Stimulated activated CD4-positive, alpha-beta T cell treated with anti-CD3 and anti-CD28 coated beads, TNF-alpha, amount 100 ng/mL, for 1 hour (primary cell): Measurements from ENCODE around the gene FREM2.

Experiments used
- DNase-seq, 3 donors: peaks; one replicate each; pipeline ENCODE4 v3.0.0-alpha.2; 2020; ENCODE audit warnings: low read depth in 3 of 3, low spot score in 1 of 3

FREM2 gene

DNA sequence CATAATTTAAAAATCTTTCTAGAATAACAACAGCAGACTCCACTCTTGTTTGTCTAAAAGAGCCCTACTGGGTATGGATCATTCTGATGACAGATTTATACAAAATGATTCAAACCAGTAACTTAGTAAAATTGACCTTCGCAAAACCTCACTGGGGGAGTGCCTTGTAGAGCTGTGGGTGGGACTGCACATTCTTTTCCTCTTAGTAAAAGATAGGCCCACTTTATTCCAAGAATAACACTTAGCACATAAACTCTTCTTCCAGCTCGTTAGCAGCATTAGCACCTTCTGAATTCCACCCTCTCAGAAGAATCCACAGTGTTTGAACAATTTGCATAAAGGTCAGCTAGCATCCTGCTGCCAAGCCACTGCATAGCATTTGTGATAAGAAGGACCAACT is 196.9 kb downstream of the FREM2 start:
- no peak for DNase-seq

DNA sequence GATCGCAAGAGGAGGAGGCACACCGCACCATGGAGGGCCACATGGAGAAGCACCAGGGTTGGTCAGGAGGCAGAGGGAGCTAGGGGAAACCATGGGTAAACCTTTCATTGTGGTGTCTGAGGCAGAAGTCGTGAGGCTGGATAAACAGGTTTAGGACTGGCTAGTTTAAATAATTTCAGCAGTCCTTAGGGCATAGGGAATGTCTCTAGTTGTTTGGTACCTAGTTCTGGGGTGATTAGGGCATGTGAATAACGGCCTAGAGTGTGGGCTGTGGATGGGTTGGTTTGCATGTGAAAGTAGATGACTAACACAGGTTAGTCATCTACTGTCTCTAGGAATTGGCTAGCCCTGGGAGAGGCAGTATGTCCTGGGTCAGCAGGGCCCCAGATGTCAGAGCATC is 201.4 kb downstream of the FREM2 start:
- DNase-seq, result no peak

DNA sequence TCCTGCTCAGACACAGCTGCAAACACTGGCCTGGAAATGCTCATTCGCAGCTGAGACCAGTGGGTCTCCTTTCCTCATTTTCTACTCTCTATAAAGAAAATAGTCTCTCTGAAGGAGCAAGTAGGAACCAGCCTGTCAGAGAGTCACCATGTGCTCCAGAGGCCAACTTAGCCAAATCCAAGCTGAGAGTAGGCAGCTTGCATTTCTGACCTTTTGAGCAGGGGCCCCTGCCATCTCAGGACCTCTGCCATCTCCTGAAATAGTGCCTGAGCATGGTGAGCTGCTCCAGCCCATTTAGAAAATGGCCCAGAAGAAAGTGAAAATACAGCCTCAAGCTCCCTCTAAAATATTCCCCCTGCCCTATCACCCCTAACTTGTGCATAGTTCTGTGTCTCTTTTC is 208.2 kb downstream of the FREM2 start:
- DNase-seq, result no peak

DNA sequence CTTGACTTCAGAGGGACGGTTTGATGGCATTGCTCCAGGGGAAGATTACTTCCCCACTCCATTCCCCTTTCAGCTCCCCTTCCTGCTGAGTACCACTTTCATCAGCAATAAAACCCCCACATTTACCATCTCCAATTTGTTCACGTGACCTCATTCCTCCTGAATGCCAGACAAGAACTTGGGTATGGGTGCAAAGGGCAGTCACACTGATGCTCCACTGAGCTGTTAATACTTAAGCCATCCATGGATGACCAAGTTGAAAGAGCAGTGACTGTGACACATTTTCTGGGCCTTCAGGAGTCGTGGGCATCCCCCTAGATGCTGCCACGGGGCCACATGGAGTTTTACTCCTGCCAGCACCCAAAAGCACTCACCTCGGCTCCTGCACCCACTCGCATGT is 210.6 kb downstream of the FREM2 start:
- no peak for DNase-seq

DNA sequence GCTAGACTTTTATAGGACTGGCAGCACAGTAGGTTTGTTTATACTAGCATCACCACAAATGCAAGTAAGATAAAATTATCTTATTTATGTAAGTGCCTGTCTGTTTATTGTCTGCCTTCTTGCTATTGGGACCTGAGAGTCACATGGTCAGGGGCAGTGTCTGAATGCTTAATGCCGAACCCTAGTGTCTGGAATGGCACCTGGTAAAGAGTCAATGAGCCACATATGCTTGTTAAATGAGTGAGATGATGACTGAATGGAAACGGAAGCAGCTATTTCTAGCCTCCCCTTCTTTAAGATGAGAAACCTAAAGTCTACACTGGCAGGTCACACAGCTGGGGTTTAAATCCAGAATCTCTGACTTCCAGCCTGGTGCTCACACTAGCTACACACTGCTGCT is 211.6 kb downstream of the FREM2 start:
- no peak for DNase-seq

DNA sequence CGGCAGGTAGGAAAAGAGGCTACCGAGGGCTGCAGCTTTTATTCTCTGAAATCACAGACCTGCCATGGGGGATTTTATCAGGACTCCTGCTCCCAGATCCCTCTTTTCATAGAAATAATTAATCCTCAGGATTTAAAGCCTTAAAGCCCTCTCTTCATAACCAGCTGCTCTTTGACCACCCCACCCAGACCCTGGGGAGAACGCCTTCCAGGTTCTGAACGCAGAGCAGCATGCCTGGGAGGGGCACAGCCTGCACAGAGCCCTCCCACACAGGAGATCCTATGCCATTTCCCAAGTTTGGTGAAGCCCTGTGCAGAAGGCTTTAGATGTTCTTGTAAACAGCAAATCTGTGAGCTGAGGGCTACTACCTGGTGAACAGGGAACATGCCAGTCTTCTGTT is 212.7 kb downstream of the FREM2 start:
- no peak for DNase-seq

DNA sequence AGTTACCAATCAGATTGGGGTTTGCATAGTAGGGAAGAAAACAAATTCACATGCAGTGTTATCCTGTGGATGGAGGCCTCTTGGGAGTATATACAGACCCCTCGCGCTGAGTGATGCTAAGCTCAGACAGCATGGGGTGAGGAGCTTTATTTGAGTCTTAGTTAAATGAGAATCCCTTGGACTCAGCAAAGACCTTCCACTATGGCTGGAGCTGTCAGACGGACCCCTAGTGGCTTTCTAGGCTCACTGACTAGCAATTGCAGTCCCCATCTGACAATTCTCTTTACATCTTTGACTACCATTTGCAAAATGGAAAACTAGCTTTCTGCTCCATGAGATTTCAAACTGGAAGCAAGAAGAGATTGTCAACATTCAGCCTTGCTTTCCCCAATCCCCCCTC is 213.3 kb downstream of the FREM2 start:
- DNase-seq, result no peak

DNA sequence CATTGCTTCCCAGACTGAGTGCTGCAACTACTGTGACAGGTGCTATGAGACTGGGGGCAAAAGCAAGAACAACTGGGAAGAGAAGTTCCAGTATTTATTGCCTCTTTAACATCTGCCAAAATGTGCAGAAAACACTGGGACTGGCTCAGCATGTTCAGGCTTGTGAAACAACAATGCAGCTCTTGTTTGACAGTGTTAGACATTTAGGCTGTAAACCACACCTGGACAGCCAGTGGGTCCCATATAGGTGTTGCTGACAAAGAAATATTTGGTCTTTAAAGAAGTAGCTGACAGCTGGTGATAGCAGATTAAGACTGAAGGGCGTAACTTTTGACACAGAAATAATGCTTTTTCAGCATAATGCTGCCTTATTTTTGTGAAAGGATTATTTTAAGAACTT is 215.7 kb downstream of the FREM2 start:
- no peak for DNase-seq

DNA sequence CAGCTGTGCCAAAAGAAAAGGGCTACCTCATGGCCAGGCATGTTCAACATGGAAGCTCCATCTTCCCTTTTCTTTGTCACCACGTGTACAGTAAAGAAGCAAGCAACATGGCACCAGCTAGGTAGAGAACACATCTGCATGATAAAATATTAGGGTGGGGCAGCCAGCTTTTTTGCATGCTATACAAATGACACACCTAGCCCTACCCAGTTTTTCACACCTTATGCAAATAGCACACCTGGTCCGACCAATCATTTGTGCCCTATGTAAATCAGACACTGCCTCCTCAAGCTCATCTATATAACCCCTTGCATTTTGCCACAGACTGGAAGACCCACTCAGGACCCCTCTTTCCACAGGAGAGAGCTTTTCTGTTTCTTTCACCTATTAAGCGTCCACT is 218.2 kb downstream of the FREM2 start:
- no peak for DNase-seq

DNA sequence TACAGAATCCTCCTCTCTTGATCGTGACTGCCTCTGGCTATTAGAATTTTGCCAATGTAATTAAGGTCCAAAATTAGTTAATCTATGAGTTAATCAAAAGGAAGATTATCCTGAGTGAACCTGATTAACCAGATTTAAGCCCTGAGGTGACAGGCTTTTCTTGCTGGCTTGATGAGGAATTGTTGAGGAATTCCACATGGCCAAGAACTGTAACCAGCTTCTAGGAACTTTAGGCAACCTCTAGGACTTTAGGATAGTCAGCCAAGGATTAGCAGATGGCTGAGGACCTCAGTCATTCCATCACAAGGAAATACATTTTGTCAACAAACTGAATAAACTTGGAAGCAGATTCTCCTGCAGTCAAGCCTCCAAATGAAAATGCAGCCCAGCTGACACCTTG is 219.0 kb downstream of the FREM2 start:
- DNase-seq, result no peak

DNA sequence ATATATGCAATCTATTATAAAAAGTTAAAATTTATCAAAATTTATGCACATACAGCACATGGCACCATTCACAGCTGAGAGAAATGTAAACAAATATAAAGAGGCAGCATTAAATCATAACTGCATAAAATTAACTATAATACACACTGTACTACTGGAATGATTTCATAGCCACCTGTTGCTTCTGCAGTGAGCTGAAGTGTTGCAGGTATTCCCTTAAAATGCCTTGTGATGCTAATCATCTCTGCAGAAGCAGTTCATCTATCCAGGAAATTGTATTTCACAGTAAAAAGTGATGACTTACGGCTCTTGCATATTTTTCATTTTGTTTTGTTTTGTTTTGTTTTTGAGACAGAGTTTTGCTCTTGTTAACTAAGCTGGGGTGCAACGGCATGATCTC is 221.7 kb downstream of the FREM2 start:
- no peak for DNase-seq

DNA sequence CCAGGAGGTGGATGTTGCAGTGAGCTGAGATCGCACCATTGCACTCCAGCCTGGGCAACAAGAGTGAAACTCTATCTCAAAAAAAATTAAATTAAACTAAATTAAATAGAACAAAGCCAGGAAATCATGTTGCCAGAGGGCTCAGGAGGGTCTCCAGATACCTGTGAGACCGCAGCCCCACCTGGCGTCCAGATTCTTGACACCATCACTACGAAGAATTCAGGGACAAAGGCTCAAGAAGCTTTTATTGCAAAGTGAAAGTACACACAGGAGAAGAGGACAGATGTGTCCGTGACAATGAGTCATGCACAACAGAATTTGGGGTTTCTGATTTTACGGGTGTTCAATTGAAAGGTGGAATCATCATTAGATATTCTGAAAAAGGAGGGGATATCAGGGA is 227.2 kb downstream of the FREM2 start:
- no peak for DNase-seq

DNA sequence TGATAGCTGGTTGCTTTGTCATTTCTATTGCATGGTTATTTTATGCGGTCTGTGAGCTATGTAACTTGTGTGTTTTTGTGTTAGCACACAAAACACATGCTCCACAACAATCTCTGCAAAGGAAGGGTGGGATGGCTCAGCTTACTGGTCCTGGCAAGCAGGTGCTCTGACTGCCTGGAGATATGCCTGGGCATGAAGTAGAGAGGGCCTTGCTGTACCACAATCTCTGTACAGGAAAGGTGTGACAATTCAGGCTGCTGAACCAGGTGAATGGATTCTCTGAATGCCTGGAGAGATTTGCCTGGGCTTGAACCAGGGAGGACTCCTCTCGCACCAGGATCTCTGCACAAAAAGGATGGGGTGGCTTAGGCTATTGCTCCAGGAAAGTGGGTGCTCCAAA is 234.2 kb downstream of the FREM2 start:
- no peak for DNase-seq

DNA sequence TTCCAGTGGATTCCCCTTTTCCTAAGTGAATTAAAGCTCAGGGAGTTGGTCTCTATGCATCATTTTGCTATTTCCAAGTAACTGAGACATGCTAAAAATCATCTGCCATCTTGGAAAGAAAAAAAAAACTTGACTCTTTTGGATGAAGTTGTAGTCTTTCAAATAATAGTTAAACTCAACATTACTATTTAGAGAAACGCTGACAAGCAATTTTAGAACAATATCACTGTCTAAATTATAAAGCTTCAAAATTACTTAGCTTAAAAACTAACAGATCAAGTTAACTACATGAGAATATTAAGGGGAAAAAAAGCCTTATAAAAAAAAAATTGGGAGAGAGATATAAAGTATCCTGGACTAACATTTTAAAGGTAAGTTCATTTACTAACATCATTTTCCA is 235.3 kb downstream of the FREM2 start:
- no peak for DNase-seq

DNA sequence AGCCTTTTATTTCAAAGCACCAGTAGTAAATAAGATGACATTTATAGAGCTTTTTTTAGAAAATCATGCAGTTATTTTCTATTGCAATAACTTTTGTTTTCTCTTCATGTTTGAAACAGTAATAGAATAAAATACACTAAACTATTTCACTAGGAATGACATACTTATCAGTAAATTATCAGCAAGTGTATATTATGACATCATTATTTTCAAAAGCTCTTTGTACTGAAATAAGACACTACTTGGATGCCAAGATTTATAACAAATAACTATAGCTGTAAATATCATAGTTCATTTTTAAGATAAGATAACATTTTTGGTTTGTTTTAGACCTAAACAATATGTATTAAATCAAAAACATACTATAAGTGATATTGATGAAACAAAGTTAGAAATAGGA is 246.9 kb downstream of the FREM2 start:
- no peak for DNase-seq
